ENCODE measurements around the gene CCDC106.

CCDC106 gene

DNA sequence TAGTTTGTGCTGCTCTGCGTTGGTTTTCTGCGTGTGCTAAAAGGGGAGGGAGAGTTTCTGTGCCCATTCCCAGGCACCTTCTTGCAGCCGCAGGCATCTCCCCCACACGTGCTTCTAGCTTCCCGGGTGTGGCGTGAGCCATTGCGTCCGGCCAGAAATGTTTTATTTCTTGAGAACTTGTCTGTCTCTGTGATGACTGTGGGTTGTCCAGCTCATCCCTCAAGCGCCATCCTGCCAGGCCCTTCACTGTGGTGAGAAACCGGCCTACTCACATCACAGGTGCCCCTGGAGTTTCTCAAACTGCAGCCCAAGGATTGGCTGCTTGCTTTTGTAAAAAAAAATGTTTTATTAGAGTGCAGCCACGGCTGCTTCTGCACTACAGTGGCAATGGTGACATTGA lies 51.2 kb downstream of the CCDC106 start:
- no peak overlapping the region for H3K4me3 ChIP-seq (ENCODE audit: low read depth, low read length)
- TF ChIP-seq CTCF (IDR thresholded peaks at IDR 0.05; ENCODE audit: low read depth, low read length), result no peak
- no peak for DNase-seq (ENCODE audit: low read depth, low spot score)
- in situ Hi-C loops (cut with HindIII; ENCODE audit: low sequenced_read_pairs), result no loop called here

DNA sequence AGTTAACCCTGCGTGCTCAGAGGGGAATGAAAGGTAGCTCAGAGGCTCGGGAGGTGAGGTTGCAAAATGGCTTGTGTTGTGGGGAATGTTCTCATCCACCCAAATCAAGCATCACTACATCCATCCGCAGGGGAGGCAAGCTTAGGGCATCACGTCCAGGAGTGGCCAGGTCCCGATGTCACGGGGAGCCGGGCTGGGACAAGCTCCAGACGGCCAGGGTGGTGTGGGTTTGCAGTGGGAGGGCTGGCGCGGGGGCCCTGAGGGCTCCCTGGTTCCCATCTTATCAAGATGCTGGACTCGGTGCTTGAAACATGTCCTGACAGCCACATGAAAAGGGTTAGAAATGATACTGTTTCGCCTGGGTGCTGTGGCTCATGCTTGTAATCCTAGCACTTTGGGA lies 52.8 kb downstream of the CCDC106 start:
- in situ Hi-C loops (cut with HindIII; ENCODE audit: low sequenced_read_pairs), result no loop called here
- H3K4me3 ChIP-seq (ENCODE audit: low read depth, low read length), result no peak overlapping the region

GRCh38 chr19:55702131-55702627 lies 54.2 kb downstream of the CCDC106 start:
- DNase-seq (ENCODE audit: low read depth, low spot score), result no peak
- in situ Hi-C loops (cut with HindIII; ENCODE audit: low sequenced_read_pairs), result no loop called here
- H3K4me3 ChIP-seq (ENCODE audit: low read depth, low read length), result no peak overlapping the region
- no peak for TF ChIP-seq CTCF (IDR thresholded peaks at IDR 0.05; ENCODE audit: low read depth, low read length)

More for the DNA sequence above, 52.8 kb downstream of the CCDC106 start:
- TF ChIP-seq CTCF (IDR thresholded peaks at IDR 0.05; ENCODE audit: low read depth, low read length), result no peak
- DNase-seq (ENCODE audit: low read depth, low spot score), result no peak
